ENCODE measurements around the gene TNK2.

DNA sequence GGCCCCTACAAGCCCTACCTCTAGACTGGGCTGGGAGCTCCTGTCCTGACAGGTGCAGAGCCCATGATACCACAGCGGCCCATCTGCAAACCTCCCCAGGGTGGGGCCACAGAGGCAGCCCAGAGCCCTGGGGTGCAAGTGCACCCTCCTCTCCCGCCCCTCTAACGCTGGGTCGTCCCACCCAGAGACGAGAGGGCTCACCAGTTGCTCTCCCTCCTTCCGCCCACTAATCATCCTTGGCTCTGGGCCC is 742 bp downstream of the TNK2 start:
- TF ChIP-seq POLR2A (IDR thresholded peaks at IDR 0.05; ENCODE audit: low read depth, low read length), result no peak
- TF ChIP-seq, protein P1, sequence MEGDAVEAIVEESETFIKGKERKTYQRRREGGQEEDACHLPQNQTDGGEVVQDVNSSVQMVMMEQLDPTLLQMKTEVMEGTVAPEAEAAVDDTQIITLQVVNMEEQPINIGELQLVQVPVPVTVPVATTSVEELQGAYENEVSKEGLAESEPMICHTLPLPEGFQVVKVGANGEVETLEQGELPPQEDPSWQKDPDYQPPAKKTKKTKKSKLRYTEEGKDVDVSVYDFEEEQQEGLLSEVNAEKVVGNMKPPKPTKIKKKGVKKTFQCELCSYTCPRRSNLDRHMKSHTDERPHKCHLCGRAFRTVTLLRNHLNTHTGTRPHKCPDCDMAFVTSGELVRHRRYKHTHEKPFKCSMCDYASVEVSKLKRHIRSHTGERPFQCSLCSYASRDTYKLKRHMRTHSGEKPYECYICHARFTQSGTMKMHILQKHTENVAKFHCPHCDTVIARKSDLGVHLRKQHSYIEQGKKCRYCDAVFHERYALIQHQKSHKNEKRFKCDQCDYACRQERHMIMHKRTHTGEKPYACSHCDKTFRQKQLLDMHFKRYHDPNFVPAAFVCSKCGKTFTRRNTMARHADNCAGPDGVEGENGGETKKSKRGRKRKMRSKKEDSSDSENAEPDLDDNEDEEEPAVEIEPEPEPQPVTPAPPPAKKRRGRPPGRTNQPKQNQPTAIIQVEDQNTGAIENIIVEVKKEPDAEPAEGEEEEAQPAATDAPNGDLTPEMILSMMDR (IDR thresholded peaks at IDR 0.05; ENCODE audit: extremely low read depth in 1 of 2, insufficient read depth in 1 of 2, low read depth in 1 of 2, low read length in 2 of 2), result no peak
- TF ChIP-seq MYC (IDR thresholded peaks at IDR 0.05; ENCODE audit: low read depth, low read length), result no peak
- TF ChIP-seq JUN (IDR thresholded peaks at IDR 0.05; ENCODE audit: borderline replicate concordance, insufficient read depth, insufficient read length, low read depth), result no peak
- no peak for TF ChIP-seq EZH2 (IDR thresholded peaks at IDR 0.05; ENCODE audit: borderline replicate concordance, low read depth, low read length, severe bottlenecking)
- no peak for TF ChIP-seq POLR2AphosphoS5 (IDR thresholded peaks at IDR 0.05; ENCODE audit: insufficient read depth, low read depth, low read length)
- TF ChIP-seq MAX (IDR thresholded peaks at IDR 0.05; ENCODE audit: insufficient read depth, insufficient read length), result no peak
- no peak for TF ChIP-seq FOS (IDR thresholded peaks at IDR 0.05; ENCODE audit: borderline replicate concordance, insufficient read depth, low read length)

Measured in endothelial cell of umbilical vein (primary cell).